Hypothalamus (tissue), 51 donors: ENCODE data around the gene DPYSL5.

Experiments
- DNase-seq, 51 donors: peaks; one replicate each; lab custom pipeline; 2025; lab: John Stamatoyannopoulos, UW

Gene DPYSL5

GRCh38 chr2:26897807-26898479 is 50.0 kb downstream of the DPYSL5 start:
- DNase-seq = no peak

- no peak for DNase-seq
Observed at GRCh38 chr2:26898480-26899078, 50.6 kb downstream of the DPYSL5 start.

GRCh38 chr2:26899500-26900164 is 51.7 kb downstream of the DPYSL5 start:
- DNase-seq = no peak

- peak in 2 of 51 donors; percentile 36 to 61 for DNase-seq
Observed at GRCh38 chr2:26900831-26901321, 52.9 kb downstream of the DPYSL5 start.

- DNase-seq = peak in 26 of 51 donors; percentile 23 to 77 (median 49)
Observed at GRCh38 chr2:26901326-26902183, 53.6 kb downstream of the DPYSL5 start.

GRCh38 chr2:26903676-26904075 is 55.7 kb downstream of the DPYSL5 start:
- no peak for DNase-seq

- DNase-seq = no peak
Observed at GRCh38 chr2:26904839-26905238, 56.9 kb downstream of the DPYSL5 start.

GRCh38 chr2:26905341-26906198 is 57.6 kb downstream of the DPYSL5 start:
- no peak for DNase-seq

GRCh38 chr2:26907416-26907815 is 59.5 kb downstream of the DPYSL5 start:
- DNase-seq = peak in 1 of 51 donors; percentile 41

- no peak for DNase-seq
Observed at GRCh38 chr2:26910176-26910575, 62.2 kb downstream of the DPYSL5 start.

- DNase-seq = peak in 44 of 51 donors; percentile 25 to 88 (median 64)
Observed at GRCh38 chr2:26911911-26912861, 64.3 kb downstream of the DPYSL5 start.

- DNase-seq = peak in 3 of 51 donors; percentile 27 to 42 (median 32)
Observed at GRCh38 chr2:26913606-26913998, 65.7 kb downstream of the DPYSL5 start.

- peak in 1 of 51 donors; percentile 42 for DNase-seq
Observed at GRCh38 chr2:26913999-26914658, 66.2 kb downstream of the DPYSL5 start.

GRCh38 chr2:26914659-26915310 is 66.9 kb downstream of the DPYSL5 start:
- no peak for DNase-seq

GRCh38 chr2:26915316-26915715 is 67.4 kb downstream of the DPYSL5 start:
- DNase-seq = no peak

- DNase-seq = no peak
Observed at GRCh38 chr2:26916128-26916692, 68.3 kb downstream of the DPYSL5 start.
